GM21360 (cell line): ENCODE data around the gene HCRTR2.
"Not testable (repeated sequence)": the region's sequence is repeated elsewhere in the genome, so short reads cannot be mapped to it uniquely, and the experiment has no call there.

ENCODE experiments used
- ATAC-seq: cut with Tn5 transposase; IDR thresholded peaks from one replicate; pipeline ENCODE4 v1.9.1; 2021; ENCODE audit warnings: mild to moderate bottlenecking, moderate library complexity; ENCODE audit not compliant: unreplicated experiment

HCRTR2 gene

DNA sequence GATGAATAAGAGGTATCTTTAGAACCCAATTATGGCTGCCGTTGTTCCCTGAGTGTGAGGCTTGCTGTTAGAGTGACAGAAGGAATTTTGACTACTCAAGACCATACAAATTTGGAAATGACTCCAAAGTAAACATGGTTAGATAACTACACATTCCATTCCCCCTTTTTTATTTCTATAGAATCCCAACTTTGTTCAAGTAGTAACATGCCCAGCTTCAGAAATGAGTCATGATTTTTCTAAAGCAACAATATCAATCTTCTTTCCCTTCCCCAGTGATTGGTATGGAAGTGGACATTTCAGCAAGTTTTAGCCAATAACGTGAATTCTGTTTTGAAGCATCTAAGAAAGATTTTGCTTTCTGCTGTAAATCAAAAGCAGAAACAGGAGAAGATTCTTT lies 37.8 kb downstream of the HCRTR2 start:
- no peak for ATAC-seq

DNA sequence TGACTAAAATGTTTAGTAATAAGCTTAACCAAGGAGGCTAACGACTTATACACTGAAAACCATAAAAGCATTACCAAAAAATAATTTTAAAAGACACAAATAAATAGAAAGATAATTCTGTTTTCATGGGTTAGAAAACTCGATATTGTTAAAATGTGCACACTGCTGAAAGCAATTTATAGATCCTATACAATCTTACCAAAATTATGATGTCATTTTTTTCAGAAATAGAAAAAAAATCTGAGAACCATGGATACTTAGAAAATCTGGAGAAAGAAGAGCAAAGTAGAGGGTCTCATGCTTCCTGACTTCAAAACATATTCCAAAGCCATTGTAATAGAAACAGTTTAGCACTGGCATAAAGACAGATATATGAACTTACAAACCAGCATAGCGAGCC lies 46.6 kb downstream of the HCRTR2 start:
- ATAC-seq: no peak

- ATAC-seq: no peak
Observed at GRCh38 chr6:55227862-55228261, 53.5 kb downstream of the HCRTR2 start.

DNA sequence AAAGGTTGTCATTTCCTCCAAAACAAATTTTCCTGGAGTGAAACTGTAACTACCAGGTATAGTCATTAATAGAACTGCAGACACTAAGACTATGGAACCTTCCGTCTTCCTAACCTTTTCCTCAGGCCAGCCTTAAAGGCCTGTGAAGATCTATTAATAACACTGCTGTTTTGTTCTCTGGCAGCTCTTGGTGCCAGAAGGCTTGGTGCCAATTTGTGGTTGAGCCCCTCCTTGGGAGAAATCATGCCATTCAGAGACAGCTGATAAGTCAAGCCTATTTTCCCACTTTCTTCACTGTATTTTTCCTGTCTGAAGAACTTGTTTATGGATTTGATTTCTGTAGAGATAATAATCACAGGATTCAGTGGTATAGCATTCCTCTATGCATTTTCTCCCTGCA lies 64.8 kb downstream of the HCRTR2 start:
- ATAC-seq: no peak

- ATAC-seq: not testable (repeated sequence)
Observed at GRCh38 chr6:55240975-55241605, 66.8 kb downstream of the HCRTR2 start.

GRCh38 chr6:55250400-55250799 lies 76.1 kb downstream of the HCRTR2 start:
- no peak for ATAC-seq

DNA sequence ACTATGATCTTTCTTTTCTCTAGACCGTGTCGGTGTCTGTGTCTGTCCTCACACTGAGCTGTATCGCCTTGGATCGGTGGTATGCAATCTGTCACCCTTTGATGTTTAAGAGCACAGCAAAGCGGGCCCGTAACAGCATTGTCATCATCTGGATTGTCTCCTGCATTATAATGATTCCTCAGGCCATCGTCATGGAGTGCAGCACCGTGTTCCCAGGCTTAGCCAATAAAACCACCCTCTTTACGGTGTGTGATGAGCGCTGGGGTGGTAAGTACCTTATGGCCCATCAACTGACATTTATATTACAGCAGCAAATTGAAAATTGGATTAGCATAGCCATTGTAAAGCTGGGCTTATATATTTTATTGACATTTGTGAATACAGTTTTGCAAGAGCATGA lies 80.8 kb downstream of the HCRTR2 start:
- ATAC-seq: no peak

GRCh38 chr6:55260181-55260580 lies 85.9 kb downstream of the HCRTR2 start:
- no peak for ATAC-seq

DNA sequence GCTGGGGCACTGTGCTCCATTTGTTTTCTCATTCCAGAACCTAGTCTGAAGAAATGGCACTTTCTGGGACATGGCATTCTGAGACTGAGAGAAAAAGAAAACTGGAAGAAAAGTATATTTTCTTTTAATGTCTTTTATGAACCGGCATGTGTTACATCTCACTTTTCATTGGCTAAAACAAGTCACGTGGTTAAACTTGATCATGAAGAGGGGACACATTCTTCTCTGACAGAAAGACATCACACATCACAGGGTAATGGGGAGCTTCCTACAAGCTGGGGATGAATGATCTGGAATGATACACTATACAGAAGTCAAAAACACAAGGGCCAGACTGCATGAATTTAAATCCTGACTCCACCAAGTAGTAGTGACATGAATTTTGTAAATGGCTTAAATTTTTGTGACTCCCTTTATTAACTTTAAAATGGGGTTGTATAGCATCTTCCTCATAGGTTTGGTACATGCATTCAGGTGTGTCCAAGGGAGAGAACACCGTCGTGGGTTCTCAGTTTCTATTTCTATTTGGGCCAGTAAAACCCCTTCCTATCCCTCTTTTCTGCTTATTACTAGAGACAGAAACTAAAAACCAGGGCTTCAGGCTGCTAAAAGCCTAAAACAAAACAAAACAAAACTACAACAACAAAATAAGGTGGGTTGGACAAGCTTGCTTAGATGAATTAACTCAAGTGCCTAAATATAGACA lies 91.2 kb downstream of the HCRTR2 start:
- ATAC-seq: no peak

DNA sequence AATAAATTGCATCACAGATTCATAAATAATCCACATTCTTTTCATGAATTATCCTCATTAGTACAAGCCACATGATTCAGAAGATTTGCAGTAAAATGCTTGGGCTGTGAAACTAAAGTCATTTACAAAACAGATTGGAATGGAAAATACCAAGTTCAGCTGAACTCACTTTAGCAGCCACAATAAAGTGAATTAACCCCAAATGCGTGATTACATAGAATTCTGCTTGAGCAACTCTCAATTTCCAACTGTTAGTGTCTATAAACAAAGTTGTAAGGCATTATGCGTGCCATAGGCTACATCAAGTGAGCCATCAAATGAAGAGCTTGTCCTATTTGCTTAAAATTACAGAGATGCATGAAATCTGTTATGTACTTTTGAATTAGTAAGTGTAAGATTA lies 92.6 kb downstream of the HCRTR2 start:
- no peak for ATAC-seq

- no peak for ATAC-seq
Observed at GRCh38 chr6:55276745-55277530, 102.6 kb downstream of the HCRTR2 start.

DNA sequence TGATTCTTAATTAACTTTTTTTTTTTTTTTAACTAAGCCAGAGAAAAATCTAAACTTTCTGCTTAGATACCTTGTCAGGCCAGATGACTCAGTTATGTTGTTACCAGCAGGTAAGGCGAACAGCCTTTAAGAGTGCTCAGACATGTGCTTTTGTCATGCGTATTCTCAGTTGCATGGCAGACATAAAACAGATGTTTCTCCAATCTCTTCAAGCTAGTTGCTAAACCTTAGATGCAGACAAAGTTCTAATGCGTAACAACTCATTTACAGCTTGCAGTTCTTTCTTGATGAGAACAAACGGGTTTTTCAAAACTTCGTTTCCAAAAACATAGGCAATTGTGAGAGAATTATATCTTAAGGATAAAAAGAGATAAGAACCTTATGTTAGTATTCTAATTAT lies 103.3 kb downstream of the HCRTR2 start:
- no peak for ATAC-seq

GRCh38 chr6:55281215-55281614 lies 106.9 kb downstream of the HCRTR2 start:
- no peak for ATAC-seq

GRCh38 chr6:55282115-55282514 lies 107.8 kb downstream of the HCRTR2 start:
- ATAC-seq: no peak

- ATAC-seq: no peak
Observed at GRCh38 chr6:55286824-55287223, 112.5 kb downstream of the HCRTR2 start.

- no peak for ATAC-seq
Observed at GRCh38 chr6:55290736-55291135, 116.4 kb downstream of the HCRTR2 start.

DNA sequence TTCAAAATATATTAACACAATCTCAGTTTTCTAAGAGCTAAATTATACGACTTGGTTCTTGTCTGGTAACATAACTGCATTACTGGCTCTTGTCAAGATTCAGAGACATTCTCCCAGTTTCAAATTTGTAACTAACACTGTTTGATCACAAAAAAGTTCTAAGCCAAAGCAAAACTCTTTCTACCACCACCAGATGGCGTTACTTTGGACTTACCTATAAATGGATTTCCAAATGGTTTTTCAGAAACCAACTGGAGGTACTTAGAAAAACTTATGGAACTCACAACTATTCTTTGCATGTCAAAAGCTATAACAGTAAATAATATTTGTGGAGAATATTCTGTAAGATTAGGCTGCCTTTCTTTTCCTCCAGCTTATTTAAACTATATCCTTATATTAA lies 118.8 kb downstream of the HCRTR2 start:
- no peak for ATAC-seq

DNA sequence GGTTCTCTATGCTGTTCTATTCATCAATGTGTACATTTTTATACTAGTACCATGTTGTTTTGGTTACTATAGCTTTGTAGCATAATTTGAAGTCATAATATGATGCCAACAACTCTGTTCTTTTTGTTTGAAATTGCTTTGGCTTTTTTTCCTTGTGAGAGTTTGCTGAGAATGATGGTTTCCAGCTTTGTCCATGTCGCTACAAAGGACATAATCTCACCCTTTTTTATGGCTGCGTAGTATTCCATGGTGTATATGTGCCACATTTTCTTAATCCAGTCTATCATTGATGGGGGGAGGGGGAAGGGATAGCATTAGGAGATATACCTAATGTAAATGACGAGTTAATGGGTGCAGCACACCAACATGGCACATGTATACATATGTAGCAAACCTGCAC lies 122.9 kb downstream of the HCRTR2 start:
- ATAC-seq: not testable (repeated sequence)

GRCh38 chr6:55299286-55299985 lies 125.1 kb downstream of the HCRTR2 start:
- no peak for ATAC-seq

- ATAC-seq: no peak
Observed at GRCh38 chr6:55304747-55305146, 130.4 kb downstream of the HCRTR2 start.

GRCh38 chr6:55319961-55320695 lies 145.8 kb downstream of the HCRTR2 start:
- ATAC-seq: no peak
